Right lobe of liver (tissue), 6 donors: Measurements from ENCODE around the gene LRRC2. TPM values are rescaled to one million over a fixed set of nuclear protein-coding genes. Genes with fewer than 3 reads are reported as not detected.

Source experiments
- ATAC-seq, 4 donors: fragments of 200-7000 bp; cut with Tn5 transposase; one replicate each; pipeline ENCODE4 v1.9.1; 2020; ENCODE audit warnings: mild to moderate bottlenecking in 4 of 4, moderate library complexity in 4 of 4
- DNase-seq, 3 donors: peaks; one replicate each; pipeline ENCODE4 v3.0.0-alpha.2; 2020
- H3K27ac ChIP-seq, 3 donors: fragments of 200-600 bp; one replicate each; pipeline ENCODE4 v1.8.0; 2022
- H3K27me3 ChIP-seq, 2 donors: fragments of 200-600 bp; one replicate each; pipeline ENCODE4 v1.8.0; 2022
- H3K36me3 ChIP-seq, 4 donors: fragments of 200-600 bp; sonication (generic) in 1 of 4; one replicate each; pipeline versions ENCODE4 v1.5.1 to v1.8.0; 2017 to 2022; ENCODE audit warnings: control low read depth in 1 of 4
- H3K4me1 ChIP-seq, 4 donors: fragments of 200-600 bp; sonication (generic) in 1 of 4; one replicate each; pipeline versions ENCODE4 v1.5.1 to v1.8.0; 2017 to 2022; ENCODE audit warnings: control low read depth in 1 of 4
- H3K4me3 ChIP-seq, 3 donors: fragments of 200-600 bp; one replicate each; pipeline ENCODE4 v1.8.0; 2022
- H3K9me3 ChIP-seq, 4 donors: fragments of 200-600 bp; sonication (generic) in 1 of 4; one replicate each; pipeline versions ENCODE4 v1.5.1 to v1.8.0; 2017 to 2022; ENCODE audit warnings: control low read depth in 1 of 4
- POLR2A ChIP-seq: fragments of 450-650 bp; IDR thresholded peaks from one replicate; pipeline ENCODE4 v1.6.1; 2017; ENCODE audit warnings: antibody characterized with exemption, mild to moderate bottlenecking
- WGBS: methylation state at CpG from one replicate; pipeline ENCODE4 v1.1.6; 2018; ENCODE audit warnings: low coverage, low lambda C conversion rate; ENCODE audit not compliant: insufficient coverage; ENCODE audit errors: missing lambda C conversion rate; 5-methylcytosine and 5-hydroxymethylcytosine counted together
- intact Hi-C, 2 donors: fragments of 100-400 bp; cut with DNase I; formaldehyde crosslinking; loops; one replicate each; pipeline versions ENCODE4 v1.11.2 to v1.14.1; 2022
- total RNA-seq, 6 experiments: library from RNA; depleted of rRNA in 2 of 6; stranded (reverse); fragments of >200 nt in 2 of 6; fragmentation: NEBNext Ultra II Directional in 3 of 6; extraction: Animal tissue kit (Norgen Biotek cat#: 25700) in 3 of 6; gene quantifications; one replicate each; pipeline versions ENCODE4 v1.1.0 to v1.2.4, GENCODE V29; 2016 to 2023
- TF ChIP-seq, protein P1 (sequence below), 4 donors: fragments of 200-600 bp in 3 of 4; fragments of 450-650 bp in 1 of 4; IDR thresholded peaks; one replicate each; pipeline versions ENCODE4 v1.5.1 to v1.8.0; 2016 to 2022; ENCODE audit warnings: antibody characterized with exemption in 4 of 4, mild to moderate bottlenecking in 2 of 4
- donor health status: DM: no; HTN: yes; CAD: no.
- donor health status: DM: no; HTN: no; CAD: no.
- donor health status: DM: no; HTN: no; CAD: no.
- donor health status: DM: no; HTN: yes; CAD: no.
- donor health status: DM: no; HTN: yes; CAD: no.

The LRRC2 gene
- total RNA-seq, 6 experiments from 2014 or later: 4.3 to 8.9 (median 6.1) TPM

DNA sequence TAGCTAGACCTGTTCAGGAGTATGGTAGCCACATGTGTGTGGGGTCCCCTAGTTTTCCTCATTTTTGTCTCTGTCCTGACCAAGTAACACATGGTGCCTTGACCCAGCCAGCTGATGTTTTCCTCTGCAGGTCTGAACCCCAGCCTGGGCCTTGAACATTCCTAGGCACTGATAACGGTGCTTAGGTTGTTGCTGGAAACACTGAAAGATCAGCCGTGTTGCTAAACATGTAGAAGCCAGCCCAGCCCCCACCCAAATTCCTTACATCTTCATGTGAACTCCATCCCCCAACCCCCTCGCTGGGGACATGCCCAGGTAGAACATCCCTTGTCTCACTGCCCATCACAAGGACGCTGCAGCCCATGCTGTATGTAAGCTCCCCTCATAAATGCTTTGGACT, 49.6 kb downstream of the LRRC2 start:
- H3K4me1 ChIP-seq: no peaks in the 10 kb centered on the region
- no peak for ATAC-seq
- H3K4me3 ChIP-seq: no peak overlapping the region
- no CpG with 5 or more reads among the region's 4 CpGs for WGBS
- H3K36me3 ChIP-seq: no peaks in the 10 kb centered on the region
- no peak overlapping the region for H3K27ac ChIP-seq
- DNase-seq: no peak
- no peaks in the 10 kb centered on the region for H3K27me3 ChIP-seq
- intact Hi-C loops: no loop called here
- TF ChIP-seq POLR2A: no peak
- TF ChIP-seq, protein P1, sequence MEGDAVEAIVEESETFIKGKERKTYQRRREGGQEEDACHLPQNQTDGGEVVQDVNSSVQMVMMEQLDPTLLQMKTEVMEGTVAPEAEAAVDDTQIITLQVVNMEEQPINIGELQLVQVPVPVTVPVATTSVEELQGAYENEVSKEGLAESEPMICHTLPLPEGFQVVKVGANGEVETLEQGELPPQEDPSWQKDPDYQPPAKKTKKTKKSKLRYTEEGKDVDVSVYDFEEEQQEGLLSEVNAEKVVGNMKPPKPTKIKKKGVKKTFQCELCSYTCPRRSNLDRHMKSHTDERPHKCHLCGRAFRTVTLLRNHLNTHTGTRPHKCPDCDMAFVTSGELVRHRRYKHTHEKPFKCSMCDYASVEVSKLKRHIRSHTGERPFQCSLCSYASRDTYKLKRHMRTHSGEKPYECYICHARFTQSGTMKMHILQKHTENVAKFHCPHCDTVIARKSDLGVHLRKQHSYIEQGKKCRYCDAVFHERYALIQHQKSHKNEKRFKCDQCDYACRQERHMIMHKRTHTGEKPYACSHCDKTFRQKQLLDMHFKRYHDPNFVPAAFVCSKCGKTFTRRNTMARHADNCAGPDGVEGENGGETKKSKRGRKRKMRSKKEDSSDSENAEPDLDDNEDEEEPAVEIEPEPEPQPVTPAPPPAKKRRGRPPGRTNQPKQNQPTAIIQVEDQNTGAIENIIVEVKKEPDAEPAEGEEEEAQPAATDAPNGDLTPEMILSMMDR (IDR thresholded peaks at IDR 0.05): no peak
- no peaks in the 10 kb centered on the region for H3K9me3 ChIP-seq

DNA sequence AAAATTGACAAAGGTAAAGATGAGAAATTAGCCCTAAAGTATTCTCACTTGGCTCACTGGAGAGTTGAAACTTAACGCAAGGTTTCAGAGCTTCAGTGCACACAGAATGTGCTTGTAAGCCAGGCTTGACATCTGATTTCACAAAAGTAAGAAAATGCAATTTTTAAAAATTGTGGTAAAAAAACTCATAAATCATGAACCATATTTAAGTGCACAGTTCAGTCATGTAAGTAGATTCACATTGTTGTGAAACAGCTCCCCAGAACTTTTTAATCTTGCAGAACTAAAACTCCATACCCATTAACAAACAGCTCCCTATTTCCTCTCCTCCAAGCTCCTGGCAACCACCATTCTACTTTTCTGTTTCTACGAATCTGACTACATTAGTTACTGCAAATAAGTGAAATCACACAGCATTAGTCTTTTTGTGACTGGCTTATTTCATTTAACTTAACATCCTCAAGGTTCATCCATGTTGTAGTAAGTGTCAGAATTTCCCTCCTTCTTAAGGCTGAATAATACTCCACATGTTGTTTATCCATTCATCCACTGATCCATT, 53.8 kb downstream of the LRRC2 start:
- 63% methylated on average over 2 of the region's 2 CpGs for WGBS
- no peak for ATAC-seq
- H3K4me1 ChIP-seq: no peaks in the 10 kb centered on the region
- no peak overlapping the region for H3K4me3 ChIP-seq
- H3K36me3 ChIP-seq: no peaks in the 10 kb centered on the region
- H3K27me3 ChIP-seq: no peaks in the 10 kb centered on the region
- H3K27ac ChIP-seq: no peak overlapping the region
- no peaks in the 10 kb centered on the region for H3K9me3 ChIP-seq
- intact Hi-C loops: no loop called here
- no peak for TF ChIP-seq POLR2A
- TF ChIP-seq, protein P1 (IDR thresholded peaks at IDR 0.05): no peak
- DNase-seq: no peak

DNA sequence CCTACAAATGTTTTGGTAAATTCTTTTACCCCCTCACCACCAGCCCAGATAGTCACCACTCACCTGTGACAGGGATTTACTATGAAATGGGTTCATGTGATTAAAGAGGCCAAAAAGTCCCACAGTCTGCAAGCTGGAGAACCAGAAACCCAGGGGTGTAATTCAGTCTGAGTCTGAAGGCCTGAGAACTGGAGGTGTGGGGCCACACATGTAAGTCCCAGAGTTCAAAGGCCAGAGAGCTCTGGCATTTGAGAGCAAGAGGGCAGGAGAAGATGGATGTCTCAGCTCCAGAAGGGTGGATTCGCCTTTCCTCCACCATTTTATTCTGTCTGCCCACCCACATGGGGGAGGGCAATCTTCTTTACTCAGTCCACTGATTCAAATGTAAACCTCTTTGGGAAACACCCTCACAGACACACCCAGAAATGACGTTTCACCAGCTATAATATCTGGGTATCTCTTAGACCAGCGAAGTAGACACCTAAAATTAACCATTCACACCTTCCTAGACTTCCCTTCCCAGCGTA, 56.4 kb downstream of the LRRC2 start:
- 87% methylated on average over 3 of the region's 4 CpGs for WGBS
- intact Hi-C loops: no loop called here

DNA sequence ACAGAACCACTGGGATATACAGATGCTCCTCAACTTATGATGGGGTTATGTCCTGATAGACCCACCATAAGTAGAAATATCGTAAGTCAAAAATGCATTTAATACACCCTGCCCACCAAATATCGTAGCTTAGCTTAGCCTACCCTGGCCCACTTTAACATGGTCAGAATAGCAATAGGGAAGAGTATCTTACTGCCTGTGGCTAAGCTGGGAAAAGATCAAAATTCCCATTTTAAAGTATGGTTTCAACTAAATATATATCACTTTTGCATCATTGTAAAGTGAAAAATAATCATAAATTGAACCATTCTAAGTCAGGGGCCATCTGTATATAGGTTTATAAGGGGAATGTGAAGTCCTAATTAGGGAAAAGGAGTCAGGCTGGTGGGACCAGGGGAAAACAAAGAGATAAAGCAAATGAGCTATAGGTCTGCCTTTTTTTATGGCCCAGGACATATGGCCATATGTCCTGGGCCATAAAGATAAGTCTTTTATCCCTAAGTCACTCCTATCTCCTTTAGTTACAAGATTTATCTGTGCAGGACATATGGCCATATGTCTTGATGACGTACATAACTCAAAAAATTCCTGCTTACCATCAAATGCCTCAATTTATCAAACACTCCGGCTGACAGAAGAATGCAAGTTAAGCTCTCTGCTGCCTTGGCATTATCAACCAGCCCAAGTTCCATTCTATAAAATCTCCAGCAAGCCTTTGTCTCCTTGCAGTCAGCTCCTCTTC, 57.1 kb downstream of the LRRC2 start:
- Histone ChIP-seq H3K27ac (no peak overlapping the region), H3K4me1 (no peaks in the 10 kb centered on the region), H3K36me3 (no peaks in the 10 kb centered on the region), H3K9me3 (no peaks in the 10 kb centered on the region), H3K27me3 (no peaks in the 10 kb centered on the region), H3K4me3 (no peak overlapping the region)
- intact Hi-C loops: no loop called here
- no peak for DNase-seq
- TF ChIP-seq POLR2A: no peak
- TF ChIP-seq, protein P1 (IDR thresholded peaks at IDR 0.05): no peak
- ATAC-seq: no peak
- WGBS: 92% methylated on average over 4 of the region's 4 CpGs

More for the DNA sequence above, 56.4 kb downstream of the LRRC2 start:
- no peaks in the 10 kb centered on the region for H3K27me3 ChIP-seq
- ATAC-seq (no peak), DNase-seq (no peak)
- no peaks in the 10 kb centered on the region for H3K4me1 ChIP-seq
- no peaks in the 10 kb centered on the region for H3K9me3 ChIP-seq
- H3K36me3 ChIP-seq: no peaks in the 10 kb centered on the region
- TF ChIP-seq, protein P1 (IDR thresholded peaks at IDR 0.05): no peak
- no peak for TF ChIP-seq POLR2A
- H3K27ac ChIP-seq: no peak overlapping the region
- H3K4me3 ChIP-seq: no peak overlapping the region
